Measurements from ENCODE around the gene TTLL11.
"Not testable (repeated sequence)": the region's sequence is repeated elsewhere in the genome, so short reads cannot be mapped to it uniquely, and the experiment has no call there.

Gene TTLL11

GRCh38 chr9:121902461-121903135, 190.5 kb downstream of the TTLL11 start:
- no peak for DNase-seq (ENCODE audit: low read depth)

GRCh38 chr9:121901616-121902015, 191.5 kb downstream of the TTLL11 start:
- DNase-seq (ENCODE audit: low read depth): no peak

- no peak for DNase-seq (ENCODE audit: low read depth)
Observed at GRCh38 chr9:121900163-121900562, 192.9 kb downstream of the TTLL11 start.

- no peak for DNase-seq (ENCODE audit: low read depth)
Observed at GRCh38 chr9:121898856-121899255, 194.3 kb downstream of the TTLL11 start.

GRCh38 chr9:121897140-121897539, 196.0 kb downstream of the TTLL11 start:
- DNase-seq (ENCODE audit: low read depth): no peak

- no peak for DNase-seq (ENCODE audit: low read depth)
Observed at GRCh38 chr9:121896545-121896943, 196.6 kb downstream of the TTLL11 start.

GRCh38 chr9:121895818-121896544, 197.1 kb downstream of the TTLL11 start:
- no peak for DNase-seq (ENCODE audit: low read depth)

- DNase-seq (ENCODE audit: low read depth): no peak
Observed at GRCh38 chr9:121895358-121895757, 197.8 kb downstream of the TTLL11 start.

- not testable (repeated sequence) for DNase-seq (ENCODE audit: low read depth)
Observed at GRCh38 chr9:121894380-121894779, 198.7 kb downstream of the TTLL11 start.

GRCh38 chr9:121893786-121894185, 199.3 kb downstream of the TTLL11 start:
- DNase-seq (ENCODE audit: low read depth): no peak

GRCh38 chr9:121892706-121893105, 200.4 kb downstream of the TTLL11 start:
- no peak for DNase-seq (ENCODE audit: low read depth)

GRCh38 chr9:121890746-121891145, 202.4 kb downstream of the TTLL11 start:
- no peak for DNase-seq (ENCODE audit: low read depth)

GRCh38 chr9:121889990-121890563, 203.0 kb downstream of the TTLL11 start:
- no peak for DNase-seq (ENCODE audit: low read depth)

- no peak for DNase-seq (ENCODE audit: low read depth)
Observed at GRCh38 chr9:121888438-121888775, 204.7 kb downstream of the TTLL11 start.

GRCh38 chr9:121887553-121888437, 205.3 kb downstream of the TTLL11 start:
- DNase-seq (ENCODE audit: low read depth): no peak

GRCh38 chr9:121886759-121887485, 206.2 kb downstream of the TTLL11 start:
- no peak for DNase-seq (ENCODE audit: low read depth)

GRCh38 chr9:121885345-121885901, 207.7 kb downstream of the TTLL11 start:
- no peak for DNase-seq (ENCODE audit: low read depth)

- DNase-seq (ENCODE audit: low read depth): no peak
Observed at GRCh38 chr9:121884057-121884541, 209.0 kb downstream of the TTLL11 start.

- no peak for DNase-seq (ENCODE audit: low read depth)
Observed at GRCh38 chr9:121883281-121884056, 209.6 kb downstream of the TTLL11 start.

GRCh38 chr9:121881920-121882500, 211.1 kb downstream of the TTLL11 start:
- DNase-seq (ENCODE audit: low read depth): no peak
